Measurements from ENCODE around the gene KLK15.

The KLK15 gene

GRCh38 chr19:50833117-50833801 lies at the start of gene KLK15:
KLK15 (minus strand) TSS chr19:50833574; CDS start chr19:50831492, 2,082 bp downstream.
- DNase-seq, result no peak

DNA sequence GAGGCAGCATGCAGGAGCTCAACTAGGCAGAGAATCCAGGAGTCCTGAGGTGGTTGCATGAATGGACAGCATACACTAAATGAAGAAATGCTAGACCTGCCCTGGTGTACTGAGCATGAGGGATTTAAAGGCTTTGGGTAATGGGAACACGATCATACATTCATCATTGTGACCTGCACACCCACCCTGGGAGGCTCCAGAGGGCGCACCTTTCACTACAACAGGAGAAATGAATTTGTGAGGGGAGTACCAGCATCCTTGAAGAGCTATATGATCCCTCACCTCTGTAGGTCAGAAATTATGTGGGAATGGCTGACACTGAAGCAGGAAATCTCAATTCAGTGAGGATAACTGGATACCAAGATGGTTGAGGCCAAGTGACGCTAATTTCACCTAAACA lies 48.8 kb upstream of the KLK15 start:
- DNase-seq, result no peak

GRCh38 chr19:50880241-50880640 lies 46.9 kb upstream of the KLK15 start:
- DNase-seq, result no peak

DNA sequence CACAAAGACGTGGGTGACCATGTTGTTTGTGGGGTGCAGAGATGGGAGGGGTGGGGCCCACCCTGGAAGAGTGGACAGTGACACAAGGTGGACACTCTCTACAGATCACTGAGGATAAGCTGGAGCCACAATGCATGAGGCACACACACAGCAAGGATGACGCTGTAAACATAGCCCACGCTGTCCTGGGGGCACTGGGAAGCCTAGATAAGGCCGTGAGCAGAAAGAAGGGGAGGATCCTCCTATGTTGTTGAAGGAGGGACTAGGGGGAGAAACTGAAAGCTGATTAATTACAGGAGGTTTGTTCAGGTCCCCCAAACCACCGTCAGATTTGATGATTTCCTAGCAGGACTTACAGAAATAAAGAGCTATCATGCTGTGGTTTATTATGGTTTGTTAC lies 45.5 kb upstream of the KLK15 start:
- DNase-seq, result no peak

- no peak for DNase-seq
These were observed 44.0 kb upstream of the KLK15 start for GRCh38 chr19:50877338-50877737.

- DNase-seq, result no peak
These were observed 43.1 kb upstream of the KLK15 start for GRCh38 chr19:50876456-50876855.

DNA sequence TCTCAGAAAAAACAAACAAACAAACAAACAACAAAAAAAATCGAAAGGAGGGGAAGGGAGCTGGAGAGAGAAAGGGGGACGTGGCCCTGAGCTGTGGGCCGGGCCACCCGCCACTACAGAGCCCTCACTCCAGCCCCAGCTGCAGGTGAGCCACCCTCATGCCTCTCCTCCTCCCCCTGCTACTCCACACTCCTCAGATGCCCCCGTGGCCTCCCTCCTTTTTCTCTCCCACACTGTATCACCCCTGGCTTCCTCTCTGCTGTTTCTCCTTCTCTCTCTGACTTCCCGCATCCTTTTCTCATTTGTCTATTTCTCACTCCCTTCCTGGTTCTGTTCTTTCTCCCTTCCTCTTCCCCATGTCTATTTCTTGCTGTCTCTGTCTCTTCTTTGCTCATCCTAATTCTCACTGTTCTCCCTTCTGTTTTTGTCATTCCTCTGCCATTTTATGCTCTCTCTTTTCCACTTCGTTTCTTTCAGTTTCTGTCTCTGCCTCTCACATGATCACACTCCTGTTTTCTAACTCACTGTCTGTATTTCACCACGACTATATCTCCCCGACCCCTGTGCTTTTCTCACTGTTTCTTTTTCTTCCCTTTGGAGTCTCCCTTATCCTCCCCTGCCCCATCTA lies 42.5 kb upstream of the KLK15 start:
- no peak for DNase-seq

- no peak for DNase-seq
These were observed 40.8 kb upstream of the KLK15 start for GRCh38 chr19:50874211-50874610.

- no peak for DNase-seq
These were observed 39.7 kb upstream of the KLK15 start, which contains the start of gene KLK2 for GRCh38 chr19:50873056-50873455. KLK2 (plus strand) TSS chr19:50873439; CDS start chr19:50873474, 35 bp downstream.

- DNase-seq, result no peak
These were observed 37.2 kb upstream of the KLK15 start for GRCh38 chr19:50870417-50871089.

GRCh38 chr19:50869479-50869878 lies 36.1 kb upstream of the KLK15 start:
- DNase-seq, result no peak

- no peak for DNase-seq
These were observed 28.3 kb upstream of the KLK15 start for GRCh38 chr19:50861496-50862286.

DNA sequence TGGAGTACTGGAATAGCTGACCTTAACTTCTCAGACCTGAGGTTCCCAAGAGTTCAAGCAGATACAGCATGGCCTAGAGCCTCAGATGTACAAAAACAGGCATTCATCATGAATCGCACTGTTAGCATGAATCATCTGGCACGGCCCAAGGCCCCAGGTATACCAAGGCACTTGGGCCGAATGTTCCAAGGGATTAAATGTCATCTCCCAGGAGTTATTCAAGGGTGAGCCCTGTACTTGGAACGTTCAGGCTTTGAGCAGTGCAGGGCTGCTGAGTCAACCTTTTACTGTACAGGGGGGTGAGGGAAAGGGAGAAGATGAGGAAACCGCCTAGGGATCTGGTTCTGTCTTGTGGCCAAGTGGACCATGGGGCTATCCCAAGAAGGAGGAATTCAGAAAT lies 27.6 kb upstream of the KLK15 start:
- DNase-seq, result no peak

DNA sequence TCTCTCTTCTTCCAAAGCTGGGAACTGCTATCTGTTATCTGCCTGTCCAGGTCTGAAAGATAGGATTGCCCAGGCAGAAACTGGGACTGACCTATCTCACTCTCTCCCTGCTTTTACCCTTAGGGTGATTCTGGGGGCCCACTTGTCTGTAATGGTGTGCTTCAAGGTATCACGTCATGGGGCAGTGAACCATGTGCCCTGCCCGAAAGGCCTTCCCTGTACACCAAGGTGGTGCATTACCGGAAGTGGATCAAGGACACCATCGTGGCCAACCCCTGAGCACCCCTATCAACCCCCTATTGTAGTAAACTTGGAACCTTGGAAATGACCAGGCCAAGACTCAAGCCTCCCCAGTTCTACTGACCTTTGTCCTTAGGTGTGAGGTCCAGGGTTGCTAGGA lies 26.5 kb upstream of the KLK15 start:
- no peak for DNase-seq

DNA sequence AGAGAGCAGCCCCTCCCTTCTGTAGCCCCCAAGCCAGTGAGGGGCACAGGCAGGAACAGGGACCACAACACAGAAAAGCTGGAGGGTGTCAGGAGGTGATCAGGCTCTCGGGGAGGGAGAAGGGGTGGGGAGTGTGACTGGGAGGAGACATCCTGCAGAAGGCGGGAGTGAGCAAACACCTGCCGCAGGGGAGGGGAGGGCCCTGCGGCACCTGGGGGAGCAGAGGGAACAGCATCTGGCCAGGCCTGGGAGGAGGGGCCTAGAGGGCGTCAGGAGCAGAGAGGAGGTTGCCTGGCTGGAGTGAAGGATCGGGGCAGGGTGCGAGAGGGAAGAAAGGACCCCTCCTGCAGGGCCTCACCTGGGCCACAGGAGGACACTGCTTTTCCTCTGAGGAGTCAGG lies 25.5 kb upstream of the KLK15 start:
- DNase-seq, result no peak

- DNase-seq, result no peak
These were observed 24.0 kb upstream of the KLK15 start for GRCh38 chr19:50857366-50857765.

GRCh38 chr19:50854636-50855410 lies 21.4 kb upstream of the KLK15 start, which contains the start of gene KLK3:
KLK3 (plus strand) TSS chr19:50854915; CDS start chr19:50854956, 41 bp downstream.
- DNase-seq, result no peak

DNA sequence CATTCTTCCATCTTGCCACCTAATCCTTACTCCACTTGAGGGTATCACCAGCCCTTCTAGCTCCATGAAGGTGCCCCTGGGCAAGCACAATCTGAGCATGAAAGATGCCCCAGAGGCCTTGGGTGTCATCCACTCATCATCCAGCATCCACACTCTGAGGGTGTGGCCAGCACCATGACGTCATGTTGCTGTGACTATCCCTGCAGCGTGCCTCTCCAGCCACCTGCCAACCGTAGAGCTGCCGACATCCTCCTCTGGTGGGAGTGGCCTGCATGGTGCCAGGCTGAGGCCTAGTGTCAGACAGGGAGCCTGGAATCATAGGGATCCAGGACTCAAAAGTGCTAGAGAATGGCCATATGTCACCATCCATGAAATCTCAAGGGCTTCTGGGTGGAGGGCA lies 18.2 kb upstream of the KLK15 start:
- DNase-seq, result no peak

DNA sequence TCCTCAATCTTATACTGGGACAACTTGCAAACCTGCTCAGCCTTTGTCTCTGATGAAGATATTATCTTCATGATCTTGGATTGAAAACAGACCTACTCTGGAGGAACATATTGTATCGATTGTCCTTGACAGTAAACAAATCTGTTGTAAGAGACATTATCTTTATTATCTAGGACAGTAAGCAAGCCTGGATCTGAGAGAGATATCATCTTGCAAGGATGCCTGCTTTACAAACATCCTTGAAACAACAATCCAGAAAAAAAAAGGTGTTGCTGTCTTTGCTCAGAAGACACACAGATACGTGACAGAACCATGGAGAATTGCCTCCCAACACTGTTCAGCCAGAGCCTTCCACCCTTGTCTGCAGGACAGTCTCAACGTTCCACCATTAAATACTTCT lies 17.4 kb upstream of the KLK15 start:
- DNase-seq, result no peak

GRCh38 chr19:50844296-50844935 lies 11.0 kb upstream of the KLK15 start:
- no peak for DNase-seq

DNA sequence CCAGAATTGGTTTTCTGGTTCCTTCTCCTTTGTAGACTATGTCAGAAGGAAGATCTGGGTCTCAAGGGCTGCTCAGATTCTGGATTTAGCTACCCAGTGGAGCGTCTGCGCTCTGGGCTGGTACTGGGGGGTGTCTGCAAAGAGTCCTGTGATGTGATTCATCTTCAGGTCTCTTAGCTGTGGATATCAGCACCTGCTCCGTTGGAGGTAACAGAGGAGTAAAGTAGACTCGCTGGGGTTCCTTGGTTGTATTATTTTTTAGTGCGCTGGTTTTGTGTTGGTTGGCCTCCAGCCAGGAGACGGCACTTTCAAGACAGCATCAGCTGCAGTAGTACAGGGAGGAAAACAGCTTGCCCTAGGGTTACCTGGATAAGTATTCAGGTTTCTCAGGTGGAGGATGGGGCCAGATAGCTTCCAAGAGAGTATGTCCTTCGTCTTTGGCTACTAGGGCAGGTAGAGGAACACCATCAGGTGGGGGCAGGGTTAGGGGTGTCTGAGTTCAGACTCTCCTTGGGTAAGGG lies 10.4 kb upstream of the KLK15 start:
- DNase-seq, result no peak

DNA sequence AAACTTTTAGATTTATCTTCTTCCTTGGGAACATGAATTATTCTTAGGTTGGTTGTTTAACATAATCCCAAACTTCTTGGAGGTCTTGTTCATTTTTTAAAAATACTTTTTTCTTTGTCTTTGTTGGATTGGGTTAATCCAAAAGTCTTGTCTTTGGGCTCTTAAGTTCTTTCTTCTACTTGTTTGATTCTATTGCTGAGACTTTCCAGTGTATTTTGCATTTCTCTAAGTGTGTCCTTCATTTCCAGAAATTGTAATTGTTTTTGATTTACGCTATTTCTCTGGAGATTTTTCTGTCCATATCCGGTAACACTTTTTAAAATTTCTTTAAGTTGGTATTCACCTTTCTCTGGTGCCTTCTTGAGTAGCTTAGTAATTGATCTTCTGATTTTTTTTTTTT lies 9.8 kb upstream of the KLK15 start:
- no peak for DNase-seq

All from SW 1271 (cell line).